GM13977 (cell line): ENCODE data around the gene POMC.
"Not testable (repeated sequence)": the region's sequence is repeated elsewhere in the genome, so short reads cannot be mapped to it uniquely, and the experiment has no call there.

Source experiments
- DNase-seq: peaks from one replicate; pipeline ENCODE4 v3.0.0; 2012; ENCODE audit warnings: low spot score
- CTCF ChIP-seq: IDR thresholded peaks from 2 replicates; pipeline ENCODE4 v1.5.1; 2012; ENCODE audit warnings: mild to moderate bottlenecking, control low read depth; ENCODE audit not compliant: insufficient read depth; ENCODE audit errors: extremely low read depth, missing control alignments
- in situ Hi-C: fragments of 300-500 bp; cut with MboI; formaldehyde crosslinking; loops from one replicate; pipeline ENCODE4 v1.12.0; 2022; ENCODE audit warnings: low sequenced_read_pairs, low pct_unique_long_range_greater_than_20kb, mixed read lengths, inconsistent platforms; ENCODE audit not compliant: unreplicated experiment

The POMC gene

GRCh38 chr2:25170888-25171287 lies 2.5 kb upstream of the POMC start:
- no peak for TF ChIP-seq CTCF
- in situ Hi-C loops, result no loop called here
- DNase-seq, result no peak

GRCh38 chr2:25169073-25169470 lies 692 bp upstream of the POMC start:
- no peak for TF ChIP-seq CTCF
- DNase-seq, result no peak
- in situ Hi-C loops, result no loop called here

GRCh38 chr2:25165992-25166875 lies 2.1 kb downstream of the POMC start:
- peak; percentile 78 for DNase-seq
- peak; percentile 82 for TF ChIP-seq CTCF
- in situ Hi-C loops, result no loop called here

DNA sequence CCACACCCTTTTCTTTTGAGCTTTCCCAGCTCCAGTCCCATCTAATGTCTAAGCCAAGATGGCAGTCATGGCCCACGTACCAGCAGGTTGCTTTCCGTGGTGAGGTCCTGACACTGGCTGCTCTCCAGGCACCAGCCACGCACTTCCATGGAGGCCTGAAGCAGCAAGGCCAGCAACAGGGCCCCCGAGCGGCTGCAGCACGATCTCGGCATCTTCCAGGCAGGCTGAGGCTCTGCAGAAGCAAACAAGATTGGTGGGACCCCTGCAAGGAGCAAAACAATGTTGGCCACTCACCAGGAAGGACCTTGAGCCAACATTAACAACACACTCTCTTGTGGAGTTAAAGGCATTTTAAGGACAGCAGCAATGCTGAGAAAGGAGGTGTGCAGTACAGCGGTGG lies 3.8 kb downstream of the POMC start:
- no peak for TF ChIP-seq CTCF
- no peak for DNase-seq
- in situ Hi-C loops, result no loop called here

DNA sequence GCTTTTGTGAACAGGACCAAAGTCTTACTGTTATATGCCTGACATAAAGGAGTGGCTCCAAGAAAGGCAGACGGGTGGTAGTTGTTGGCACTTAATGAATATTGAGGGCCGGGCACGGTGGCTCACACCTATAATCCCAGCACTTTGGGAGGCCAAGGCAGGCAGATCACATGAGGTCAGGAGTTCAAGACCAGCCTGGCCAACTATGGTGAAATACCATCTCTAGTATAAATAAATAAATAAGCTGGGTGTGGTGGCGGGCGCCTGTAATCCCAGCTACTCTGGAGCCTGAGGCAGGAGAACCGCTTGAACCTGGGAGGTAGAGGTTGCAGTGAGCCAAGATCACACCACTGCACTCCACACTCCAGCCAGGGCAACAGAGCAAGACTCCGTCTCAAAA lies 6.3 kb downstream of the POMC start:
- DNase-seq, in situ Hi-C loops: not testable (repeated sequence)

GRCh38 chr2:25161055-25161781 lies 7.2 kb downstream of the POMC start:
- in situ Hi-C loops, result no loop called here
- TF ChIP-seq CTCF, result no peak

DNA sequence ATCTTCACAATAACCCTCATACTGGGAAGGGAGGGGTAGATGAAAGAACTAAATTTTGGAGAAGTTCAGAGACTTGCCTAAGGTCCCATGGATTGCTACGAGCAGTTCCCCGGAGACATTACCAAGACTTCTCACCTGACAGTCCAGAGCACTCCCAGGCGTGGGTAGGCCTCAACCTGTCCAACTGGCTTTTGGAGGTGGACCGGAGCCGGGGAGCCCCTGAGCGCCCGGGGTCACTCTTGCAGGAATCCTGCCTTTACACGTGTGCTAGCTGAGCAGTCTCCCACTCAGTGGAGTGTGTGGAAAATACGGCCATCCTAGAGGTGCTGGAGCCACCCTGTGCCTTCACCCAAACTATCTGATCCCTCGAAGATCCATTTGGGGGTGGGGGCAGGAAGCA lies 8.0 kb downstream of the POMC start:
- TF ChIP-seq CTCF, result no peak
- DNase-seq, result no peak
- in situ Hi-C loops, result no loop called here

More at GRCh38 chr2:25161055-25161781, 7.2 kb downstream of the POMC start:
- DNase-seq, result peak; percentile 61
